GM10266 (cell line): ENCODE measurements around the gene CNNM3.

Experiments
- DNase-seq: peaks from one replicate; pipeline ENCODE4 v3.0.0; 2012; ENCODE audit errors: extremely low spot score
- CTCF ChIP-seq: IDR thresholded peaks from 2 replicates; pipeline ENCODE4 v1.5.1; 2012; ENCODE audit warnings: mild to moderate bottlenecking, low read depth; ENCODE audit not compliant: control insufficient read depth, insufficient read depth; ENCODE audit errors: missing control alignments

Gene CNNM3

GRCh38 chr2:96843538-96844268, 27.6 kb downstream of the CNNM3 start, which contains the start of gene ANKRD23:
Gene ANKRD23 (minus strand): TSS chr2:96844021. CDS start chr2:96843992, 29 bp downstream.
- no peak for DNase-seq
- TF ChIP-seq CTCF: no peak

GRCh38 chr2:96844405-96844808, 28.3 kb downstream of the CNNM3 start:
- DNase-seq: no peak
- no peak for TF ChIP-seq CTCF

GRCh38 chr2:96846825-96847224, 30.8 kb downstream of the CNNM3 start:
- TF ChIP-seq CTCF: no peak

GRCh38 chr2:96847586-96847985, 31.5 kb downstream of the CNNM3 start:
- TF ChIP-seq CTCF: no peak
- no peak for DNase-seq

More at GRCh38 chr2:96846825-96847224, 30.8 kb downstream of the CNNM3 start:
- no peak for DNase-seq

- no peak for DNase-seq
Measured at GRCh38 chr2:96848264-96848663, 32.2 kb downstream of the CNNM3 start.

GRCh38 chr2:96852667-96853066, 36.6 kb downstream of the CNNM3 start:
- no peak for DNase-seq
- TF ChIP-seq CTCF: no peak

More at GRCh38 chr2:96848264-96848663, 32.2 kb downstream of the CNNM3 start:
- no peak for TF ChIP-seq CTCF

GRCh38 chr2:96853321-96853720, 37.3 kb downstream of the CNNM3 start:
- TF ChIP-seq CTCF: no peak
- no peak for DNase-seq
